NCI-H1092 (cell line): ENCODE data around the gene GABRR2.

Experiments used
- DNase-seq: peaks from one replicate; lab custom pipeline; 2025; lab: John Stamatoyannopoulos, UW

The GABRR2 gene

DNA sequence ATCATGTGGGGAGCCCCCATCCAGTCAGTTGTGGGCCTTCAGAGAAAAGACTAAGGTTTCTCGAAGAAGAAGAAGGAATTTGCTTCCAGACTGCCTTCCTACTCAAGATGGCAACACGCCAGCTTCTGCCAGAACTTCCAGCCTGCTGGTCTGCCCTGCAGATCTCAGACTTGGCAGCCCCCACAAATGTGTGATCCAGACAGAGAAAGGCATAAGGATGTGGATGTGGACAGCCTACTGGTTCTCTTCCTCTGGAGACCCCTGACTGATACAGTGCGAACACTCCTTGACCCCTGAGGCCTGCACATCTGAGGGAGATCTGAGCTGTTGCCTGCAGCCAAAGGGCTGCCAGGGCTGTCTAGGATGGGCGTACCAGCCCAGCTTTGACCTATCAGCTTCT lies 106.5 kb downstream of the GABRR2 start:
- no peak for DNase-seq
